GM21576 (cell line): ENCODE results near the gene CDC7.
"Not testable (repeated sequence)": the region's sequence is repeated elsewhere in the genome, so short reads cannot be mapped to it uniquely, and the experiment has no call there.

Experiments
- ATAC-seq: cut with Tn5 transposase; IDR thresholded peaks from one replicate; pipeline ENCODE4 v1.9.1; 2021; ENCODE audit warnings: mild to moderate bottlenecking, moderate library complexity; ENCODE audit not compliant: unreplicated experiment

The CDC7 gene

GRCh38 chr1:91507328-91507727 lies 6.7 kb downstream of the CDC7 start:
- no peak for ATAC-seq

GRCh38 chr1:91510754-91511153 lies 10.1 kb downstream of the CDC7 start:
- no peak for ATAC-seq

- no peak for ATAC-seq
Observed at GRCh38 chr1:91511386-91511785, 10.7 kb downstream of the CDC7 start.

- ATAC-seq: no peak
Observed at GRCh38 chr1:91513160-91513559, 12.5 kb downstream of the CDC7 start.

GRCh38 chr1:91513706-91514105 lies 13.1 kb downstream of the CDC7 start:
- ATAC-seq: no peak

GRCh38 chr1:91515994-91516393 lies 15.3 kb downstream of the CDC7 start:
- ATAC-seq: no peak

- not testable (repeated sequence) for ATAC-seq
Observed at GRCh38 chr1:91516605-91517004, 16.0 kb downstream of the CDC7 start.

GRCh38 chr1:91519167-91519566 lies 18.5 kb downstream of the CDC7 start:
- ATAC-seq: not testable (repeated sequence)

GRCh38 chr1:91520942-91521507 lies 20.4 kb downstream of the CDC7 start:
- ATAC-seq: no peak

- ATAC-seq: peak; percentile 99
Observed at GRCh38 chr1:91523482-91523881, 22.8 kb downstream of the CDC7 start.

- ATAC-seq: no peak
Observed at GRCh38 chr1:91526496-91526895, 25.8 kb downstream of the CDC7 start.

GRCh38 chr1:91527266-91527765 lies 26.7 kb downstream of the CDC7 start:
- ATAC-seq: no peak

- no peak for ATAC-seq
Observed at GRCh38 chr1:91527781-91528180, 27.1 kb downstream of the CDC7 start.

- ATAC-seq: no peak
Observed at GRCh38 chr1:91529856-91530255, 29.2 kb downstream of the CDC7 start.

- no peak for ATAC-seq
Observed at GRCh38 chr1:91533361-91534024, 32.8 kb downstream of the CDC7 start.

GRCh38 chr1:91535441-91535840 lies 34.8 kb downstream of the CDC7 start:
- ATAC-seq: no peak

GRCh38 chr1:91537281-91537986 lies 36.8 kb downstream of the CDC7 start:
- ATAC-seq: no peak

GRCh38 chr1:91537987-91538304 lies 37.3 kb downstream of the CDC7 start:
- no peak for ATAC-seq

- no peak for ATAC-seq
Observed at GRCh38 chr1:91540910-91541309, 40.3 kb downstream of the CDC7 start.

- ATAC-seq: no peak
Observed at GRCh38 chr1:91541918-91542533, 41.4 kb downstream of the CDC7 start.

- ATAC-seq: no peak
Observed at GRCh38 chr1:91545506-91546300, 45.1 kb downstream of the CDC7 start.
